A549 (cell line): ENCODE data around the gene UBE3C.

Experiments
- ATOH8 ChIP-seq: fragments of 250-450 bp; sonication (Bioruptor Pico); IDR thresholded peaks from 2 replicates; pipeline ENCODE4 v1.5.0; 2020; ENCODE audit warnings: low read depth, mild to moderate bottlenecking, moderate library complexity
- CEBPB ChIP-seq, 2 experiments: fragments of >200 bp in 1 of 2; sonication (Bioruptor Twin) in 1 of 2; formaldehyde crosslinking in 1 of 2; IDR thresholded peaks; 2 replicates each; pipeline ENCODE4 v1.6.1; 2012 to 2016
- CTCF ChIP-seq: fragments of >200 bp; sonication (Bioruptor Twin); formaldehyde crosslinking; IDR thresholded peaks from 3 replicates; pipeline ENCODE4 v1.5.1; 2016
- EP300 ChIP-seq, 2 experiments: fragments of >200 bp; sonication (Bioruptor Twin); formaldehyde crosslinking; IDR thresholded peaks; 2 replicates in 1 of 2; 3 replicates in 1 of 2; pipeline ENCODE4 v1.6.1; 2016 to 2017
- ESRRA ChIP-seq: fragments of 150-350 bp; IDR thresholded peaks from 2 replicates; pipeline ENCODE4 v1.6.1; 2014; ENCODE audit warnings: mild to moderate bottlenecking, low read length, borderline replicate concordance
- KDM5A ChIP-seq: fragments of 200-600 bp; sonication (generic); IDR thresholded peaks from 2 replicates; pipeline ENCODE4 v1.6.1; 2016; ENCODE audit warnings: antibody characterized with exemption, mild to moderate bottlenecking
- POLR2A ChIP-seq: IDR thresholded peaks from 2 replicates; pipeline ENCODE4 v1.6.1; 2012; ENCODE audit warnings: mild to moderate bottlenecking, low read length
- RNF2 ChIP-seq: fragments of 200-600 bp; sonication (generic); IDR thresholded peaks from 2 replicates; pipeline ENCODE4 v1.6.1; 2016; ENCODE audit warnings: low read depth, mild to moderate bottlenecking, antibody characterized with exemption, moderate library complexity, borderline replicate concordance

- TF ChIP-seq ATOH8 (CRISPR knock-in tag) (no peak), EP300 (IDR thresholded peaks at IDR 0.05) (no peak), RNF2 (no peak), POLR2A (no peak), KDM5A (no peak), CEBPB (IDR thresholded peaks at IDR 0.05) (no peak), ESRRA (no peak), CTCF (no peak)
Observed at GRCh38 chr7:157248659-157249058, 109.9 kb downstream of the UBE3C start.
